GM19035 (cell line): ENCODE measurements around the gene CD96.
"Not testable (repeated sequence)": the region's sequence is repeated elsewhere in the genome, so short reads cannot be mapped to it uniquely, and the experiment has no call there.

ENCODE experiments used
- ATAC-seq: cut with Tn5 transposase; IDR thresholded peaks from one replicate; pipeline ENCODE4 v1.9.1; 2021; ENCODE audit not compliant: unreplicated experiment

Gene CD96

DNA sequence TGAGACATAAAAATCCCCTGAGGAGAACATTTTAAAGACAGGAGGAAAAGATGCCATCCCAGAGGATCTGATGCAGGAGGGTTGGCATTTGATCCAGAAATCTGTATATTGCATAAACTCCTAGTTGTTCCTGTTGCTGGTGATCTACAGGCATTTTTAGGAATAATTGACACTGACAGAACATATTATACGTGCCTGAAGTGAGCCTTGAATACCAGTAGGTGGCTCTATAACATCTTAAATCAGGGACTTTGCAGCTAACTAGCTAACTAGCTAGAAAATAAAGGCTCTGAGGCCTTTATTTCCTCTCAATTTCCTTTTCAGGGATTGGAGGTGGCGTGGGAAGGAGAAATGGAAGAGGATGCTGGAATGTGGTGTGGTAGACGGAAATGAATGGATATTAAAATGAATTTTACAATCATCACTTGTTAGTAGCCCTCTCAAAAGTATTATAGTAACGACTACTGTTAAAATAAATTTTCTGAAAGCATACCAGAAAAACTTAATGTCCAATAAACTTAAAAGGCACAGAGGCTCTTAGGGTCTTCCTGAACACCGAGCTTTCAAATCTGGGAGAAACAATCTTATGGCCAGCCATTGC lies 127.0 kb downstream of the CD96 start:
- ATAC-seq: peak; percentile 54

GRCh38 chr3:111669926-111670630 lies 128.1 kb downstream of the CD96 start:
- no peak for ATAC-seq

DNA sequence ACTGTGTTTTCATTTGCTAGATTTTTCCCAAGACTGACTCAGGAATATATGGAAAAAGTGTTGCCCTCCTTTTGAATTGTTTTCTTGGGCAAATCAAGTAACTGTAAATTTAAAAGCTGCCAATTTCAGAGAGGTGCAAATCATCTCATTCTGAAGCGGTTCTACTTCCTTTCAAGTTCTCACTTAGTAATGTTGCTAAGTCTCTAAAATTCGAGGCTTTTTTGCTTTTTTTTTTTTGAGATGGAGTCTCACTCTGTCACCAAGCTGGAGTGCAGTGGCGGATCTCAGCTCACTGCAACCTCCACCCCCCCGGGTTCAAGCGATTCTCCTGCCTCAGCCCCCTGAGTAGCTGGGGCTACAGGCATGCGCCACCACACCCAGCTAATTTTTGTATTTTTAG lies 130.5 kb downstream of the CD96 start:
- ATAC-seq: not testable (repeated sequence)

GRCh38 chr3:111675846-111676210 lies 133.8 kb downstream of the CD96 start:
- ATAC-seq: no peak

DNA sequence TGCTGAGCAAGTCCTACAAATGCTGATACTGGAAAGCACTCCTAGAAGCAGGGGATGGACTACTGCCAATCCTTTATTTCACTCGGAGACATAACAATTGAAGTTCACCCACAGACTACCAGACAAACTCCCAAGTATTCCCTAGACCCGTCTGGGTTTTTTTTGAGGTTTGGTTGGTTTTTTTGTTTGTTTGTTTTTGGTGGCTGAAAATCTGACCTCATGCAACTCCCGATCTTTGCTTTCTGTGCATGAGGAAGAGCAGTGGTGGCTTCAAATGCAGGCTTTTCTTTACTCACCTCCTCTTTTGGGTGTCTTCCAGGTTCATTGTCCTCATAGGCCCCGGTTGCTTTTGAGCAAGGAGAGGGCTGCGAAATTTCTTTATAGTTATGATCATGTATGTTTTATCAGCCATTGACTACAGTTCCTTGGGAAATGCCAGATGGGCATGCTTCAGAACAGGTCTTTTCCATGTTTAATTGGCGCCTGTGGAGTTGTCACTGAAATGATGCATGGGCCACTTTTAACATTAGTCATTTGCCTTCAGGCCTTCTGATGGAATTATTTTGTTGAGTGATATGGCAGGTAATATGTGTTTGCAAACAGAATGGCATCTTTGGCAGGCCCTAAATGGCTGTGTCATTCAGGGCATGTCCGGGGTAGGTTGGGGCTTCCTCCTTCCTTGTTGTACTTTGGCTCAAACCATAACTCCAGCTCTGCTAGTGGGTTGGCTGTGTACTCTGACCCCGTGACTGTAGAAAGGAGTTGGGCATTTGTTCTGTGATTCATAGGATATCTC lies 134.4 kb downstream of the CD96 start:
- ATAC-seq: no peak

GRCh38 chr3:111677007-111677392 lies 135.0 kb downstream of the CD96 start:
- ATAC-seq: no peak

DNA sequence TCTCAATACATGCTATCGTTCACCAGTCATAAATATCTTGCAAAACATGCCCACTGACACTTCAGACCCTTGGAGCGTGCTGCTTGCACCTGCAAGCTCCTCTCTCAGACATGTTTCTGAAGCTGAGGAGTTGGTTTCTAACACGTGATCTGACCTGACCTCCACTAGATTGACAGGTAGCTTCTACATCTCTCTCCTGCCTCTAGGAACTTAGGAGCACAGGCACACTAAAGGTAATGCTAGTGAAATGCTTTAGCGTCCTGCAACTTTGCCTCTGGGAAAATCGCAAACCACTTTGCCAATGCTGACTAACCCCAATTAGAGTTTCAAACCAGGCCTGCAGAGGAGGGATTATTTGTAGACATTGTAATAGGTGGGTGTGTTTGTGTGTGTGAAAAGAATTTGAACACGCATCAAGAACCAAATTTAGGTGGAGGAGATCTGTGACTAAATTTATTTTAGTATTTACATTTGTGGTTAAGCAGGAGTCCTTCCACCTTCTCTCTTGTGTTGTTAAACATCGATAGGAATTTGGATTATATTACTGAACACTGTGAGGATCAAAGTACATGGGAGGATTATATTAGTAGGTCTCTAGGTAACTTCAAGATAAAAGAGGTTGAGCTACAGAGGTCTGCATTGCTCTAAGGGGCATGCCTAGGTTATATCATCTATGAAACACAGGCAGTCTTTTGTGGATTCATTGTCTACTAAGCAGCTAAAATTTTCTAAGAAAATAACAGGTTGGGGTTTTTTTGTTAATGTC lies 139.8 kb downstream of the CD96 start:
- no peak for ATAC-seq

DNA sequence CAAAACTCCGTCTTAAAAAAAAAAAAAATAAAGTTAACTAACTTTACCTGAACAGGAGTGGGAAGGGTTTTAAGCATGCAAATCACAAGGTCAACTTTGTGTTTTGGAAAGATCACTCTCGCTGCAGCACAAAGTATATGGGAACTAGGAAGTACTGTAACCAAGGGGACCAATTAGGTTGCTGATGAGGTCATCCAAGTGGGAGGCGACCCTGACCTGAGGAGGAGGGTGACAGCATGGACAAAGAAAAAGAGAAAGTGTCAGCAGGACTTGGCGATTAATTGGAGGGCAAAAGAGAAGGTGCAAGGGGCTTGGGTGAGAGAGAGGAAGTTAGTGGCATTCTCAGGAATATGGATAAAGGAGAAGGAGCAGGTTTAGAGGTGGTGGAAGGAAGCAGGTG lies 142.6 kb downstream of the CD96 start:
- ATAC-seq: no peak

DNA sequence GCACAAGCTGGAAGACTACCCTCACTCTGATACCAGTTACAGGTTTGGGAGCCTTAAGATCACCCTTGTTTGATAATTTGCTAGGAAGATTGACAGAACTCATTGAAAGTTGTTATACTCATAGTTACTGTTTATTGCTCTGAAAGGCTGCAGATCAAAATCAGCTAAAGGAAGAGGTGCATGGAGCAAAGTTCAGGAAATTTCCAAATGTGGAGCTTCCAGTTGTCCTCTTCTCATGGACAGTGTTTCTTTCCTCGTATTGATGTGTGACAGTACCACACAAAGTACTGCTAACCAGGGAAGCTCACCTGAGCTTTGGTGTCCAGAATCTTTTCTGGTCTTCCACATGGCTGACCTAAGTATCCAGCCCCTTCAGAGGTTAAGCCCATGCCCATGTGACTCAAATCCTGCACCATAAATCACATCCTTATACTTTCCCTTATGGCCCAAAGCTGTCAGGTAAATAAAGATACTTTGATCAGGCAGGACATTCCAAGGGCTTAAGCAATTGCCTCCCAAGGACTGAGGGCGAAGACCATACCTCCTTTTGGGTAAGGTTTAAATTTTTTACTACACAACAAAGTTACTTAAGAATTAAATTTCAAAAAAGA lies 146.3 kb downstream of the CD96 start:
- no peak for ATAC-seq

GRCh38 chr3:111690242-111690641 lies 148.2 kb downstream of the CD96 start:
- peak; percentile 87 for ATAC-seq

DNA sequence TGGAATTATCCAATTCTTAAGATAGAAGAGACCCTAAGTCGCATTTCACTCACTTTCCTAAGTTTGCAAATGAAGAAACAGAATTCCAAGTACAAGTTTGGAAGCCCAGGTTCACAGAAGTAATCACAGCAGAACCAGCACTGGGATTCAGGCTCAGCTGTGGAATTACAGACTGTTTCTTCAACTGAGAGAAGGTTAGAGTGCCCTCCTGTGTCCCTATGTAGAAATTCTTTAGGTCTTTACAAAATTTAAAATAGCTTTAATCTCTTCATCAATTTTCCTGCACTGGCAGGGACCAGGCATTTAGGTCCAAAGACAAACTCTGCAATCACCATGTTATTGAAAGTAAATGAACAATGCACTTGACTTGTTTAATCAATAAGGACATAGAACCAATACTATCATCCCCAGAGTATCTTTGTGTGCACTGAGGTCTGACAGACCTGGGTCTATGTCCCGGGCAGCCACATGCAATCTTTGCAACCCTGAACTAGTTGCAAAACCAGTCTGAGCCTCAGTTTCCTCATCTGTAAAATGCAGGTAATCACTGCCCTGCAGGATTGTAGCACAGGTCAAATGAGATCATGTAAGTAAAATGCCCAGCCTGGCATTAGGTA lies 149.4 kb downstream of the CD96 start:
- no peak for ATAC-seq

DNA sequence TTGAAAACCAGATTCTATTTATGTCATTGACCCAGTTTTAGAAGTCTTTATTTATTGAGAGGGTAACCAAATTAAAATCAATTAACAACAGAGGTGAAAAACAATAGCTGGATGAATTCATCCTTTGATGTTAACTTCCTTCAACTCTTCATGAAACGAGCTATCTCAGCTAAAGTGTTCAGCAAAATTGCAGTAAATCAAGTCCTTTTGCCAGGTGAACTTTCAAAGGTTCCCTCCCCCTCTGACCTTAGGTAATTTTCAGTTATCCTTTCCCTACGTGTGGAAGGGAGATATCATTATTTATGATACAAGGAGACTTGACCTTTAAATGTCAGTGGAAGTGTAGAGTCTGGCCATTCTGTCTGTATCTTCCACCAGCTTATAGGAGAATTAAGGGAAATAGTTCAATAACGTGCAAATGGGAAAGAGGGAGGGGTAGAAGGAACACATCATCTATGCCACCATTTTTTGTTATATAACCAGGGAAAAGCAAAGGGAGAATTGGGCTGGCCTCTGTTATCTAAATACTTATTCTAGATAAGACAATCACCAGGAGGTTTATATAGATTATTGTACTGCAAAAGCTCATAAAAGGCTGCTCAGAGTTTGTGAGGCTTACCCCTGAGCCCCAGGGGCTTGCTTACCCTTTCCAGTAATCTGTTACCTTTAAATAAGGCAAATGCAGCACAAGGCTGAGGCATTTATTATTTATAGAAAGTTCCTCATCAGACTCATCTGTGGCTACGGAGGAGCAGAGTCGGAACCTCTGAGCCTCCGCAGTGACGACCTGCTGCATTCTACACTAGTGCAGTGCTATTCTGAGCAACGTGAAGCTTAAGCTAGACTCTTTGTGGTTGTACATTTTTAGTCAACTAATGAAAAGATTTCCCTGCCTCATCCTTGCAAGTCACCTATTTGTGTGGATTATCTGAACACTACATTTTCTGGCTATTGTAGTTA lies 150.9 kb downstream of the CD96 start:
- no peak for ATAC-seq

GRCh38 chr3:111694471-111694870 lies 152.5 kb downstream of the CD96 start:
- ATAC-seq: no peak

- no peak for ATAC-seq
Measured at GRCh38 chr3:111695636-111696117, 153.7 kb downstream of the CD96 start.

GRCh38 chr3:111700054-111700453 lies 158.1 kb downstream of the CD96 start:
- peak; percentile 52 for ATAC-seq

- no peak for ATAC-seq
Measured at GRCh38 chr3:111701292-111701906, 159.4 kb downstream of the CD96 start.
